Heart left ventricle (tissue), 16 donors: ENCODE data around the gene MAML3. TPM values are rescaled to one million over a fixed set of nuclear protein-coding genes. Genes with fewer than 3 reads are reported as not detected.

ENCODE experiments used
- ATAC-seq, 4 donors: fragments of 200-7000 bp; cut with Tn5 transposase; one replicate each; pipeline ENCODE4 v1.9.1; 2020 to 2022; ENCODE audit warnings: moderate library complexity in 4 of 4, mild to moderate bottlenecking in 3 of 4, moderate number of reproducible peaks in 1 of 4
- DNase-seq, 5 donors: peaks; one replicate each; pipeline ENCODE4 v3.0.0-alpha.2; 2020
- H3K27ac ChIP-seq, 12 donors: fragments of 200-600 bp; sonication (generic) in 4 of 12; one replicate each; pipeline versions ENCODE4 v1.5.0 to v1.8.0; 2016 to 2022; ENCODE audit warnings: mild to moderate bottlenecking in 2 of 12
- H3K27me3 ChIP-seq, 9 donors: fragments of 200-600 bp; sonication (generic) in 2 of 9; one replicate each; pipeline versions ENCODE4 v1.5.1 to v1.8.0; 2016 to 2022; ENCODE audit warnings: mild to moderate bottlenecking in 3 of 9
- H3K36me3 ChIP-seq, 9 donors: fragments of 200-600 bp; sonication (generic) in 2 of 9; one replicate each; pipeline versions ENCODE4 v1.5.0 to v1.8.0; 2018 to 2022; ENCODE audit warnings: mild to moderate bottlenecking in 2 of 9
- H3K4me1 ChIP-seq, 12 donors: fragments of 200-600 bp; sonication (generic) in 4 of 12; one replicate each; pipeline versions ENCODE4 v1.5.0 to v1.8.0; 2016 to 2022; ENCODE audit warnings: mild to moderate bottlenecking in 3 of 12
- H3K4me3 ChIP-seq, 12 donors: fragments of 200-600 bp; sonication (generic) in 4 of 12; one replicate each; pipeline versions ENCODE4 v1.5.0 to v1.8.0; 2017 to 2022; ENCODE audit warnings: mild to moderate bottlenecking in 9 of 12, moderate library complexity in 4 of 12
- H3K9me3 ChIP-seq, 12 donors: fragments of 200-600 bp; sonication (generic) in 4 of 12; one replicate each; pipeline versions ENCODE4 v1.5.0 to v1.8.0; 2016 to 2022; ENCODE audit warnings: mild to moderate bottlenecking in 1 of 12
- POLR2A ChIP-seq, 2 donors: fragments of 450-650 bp; IDR thresholded peaks; one replicate each; pipeline ENCODE4 v1.6.1; 2017; ENCODE audit warnings: antibody characterized with exemption in 2 of 2, mild to moderate bottlenecking in 2 of 2, moderate library complexity in 2 of 2
- WGBS, 4 donors: extraction: QIAGEN DNeasy Blood & Tissue Kit in 2 of 4; methylation state at CpG; one replicate each; pipeline versions ENCODE4 v1.1.5 to v1.1.7; 2013 to 2018; 5-methylcytosine and 5-hydroxymethylcytosine counted together
- intact Hi-C, 10 donors: fragments of 100-400 bp; cut with DNase I; formaldehyde crosslinking; loops; one replicate each; pipeline versions ENCODE4 v1.11.1 to v1.14.2; 2022
- polyA plus RNA-seq, 2 donors: library from polyadenylated mRNA; stranded (reverse); fragments of 200-250 nt; gene quantifications; one replicate each; pipeline ENCODE4 v1.2.3, GENCODE V29; 2013
- total RNA-seq, 9 donors: library from RNA; depleted of rRNA in 2 of 9; stranded (reverse); fragments of >200 nt in 2 of 9; fragmentation: NEBNext Ultra II Directional in 3 of 9; extraction: Animal tissue kit (Norgen Biotek cat#: 25700) in 3 of 9; gene quantifications; one replicate each; pipeline versions ENCODE4 v1.1.0 to v1.2.4, GENCODE V29; 2016 to 2023
- TF ChIP-seq, protein P1 (sequence below), 12 donors: fragments of 200-600 bp; sonication (generic) in 4 of 12; IDR thresholded peaks; one replicate each; pipeline versions ENCODE4 v1.5.0 to v1.8.0; 2018 to 2022; ENCODE audit warnings: antibody characterized with exemption in 12 of 12, mild to moderate bottlenecking in 5 of 12
- donor health status: ischemic (EF 13 %, LVEDD 7.1; RV severe dilation, severe dysfunction).
- donor health status: healthy with polysubstance abuse.
- donor health status: DM: no; HTN: yes; CAD: no.
- donor health status: DM: no; HTN: no; CAD: no.
- donor health status: ischemic (EF 25% LVEDD 6.9; RV normal size, moderate dysfunction).
- donor health status: ischemic (EF 25% LVEDD 5.7; RV mildly dilated, moderate dysfunction).
- donor health status: healthy.
- donor health status: DM: yes; HTN: yes; CAD: no.
- donor health status: ischemic (EF 35%, LVEDD 5.7; RV mildly dilated, moderate dysfunction).
- donor health status: nonischemic (EF 11% LVEDD 7.7; RV severe dilation, severe dysfunction).
- donor health status: DM: yes; HTN: yes; CAD: no.
- donor health status: PGD.
- donor health status: ischemic (EF 29% LVEDD 5.4; RV normal size, mild dysfunction).
- donor health status: nonischemic (EF 23%, LVEDD 6.1; RV moderate dilation, normal function).

Gene MAML3
- total and polyA plus RNA-seq, 11 donors: 0.76 to 5.9 (median 2.4) TPM

GRCh38 chr4:139764182-139764581 is 389.8 kb downstream of the MAML3 start:
- DNase-seq (peak; percentile 43 to 83 (median 69)), ATAC-seq (peak; percentile 63 to 88 (median 74))
- Histone ChIP-seq H3K4me1 (peaks cover 13 to 63% (median 50%) of the 10 kb centered on the region in 12 donors), H3K9me3 (no peaks in the 10 kb centered on the region), H3K27ac (peak overlapping the region; percentile 57 to 96 (median 88)), H3K36me3 (no peaks in the 10 kb centered on the region), H3K4me3 (peak overlapping the region; percentile 15 to 53 (median 43)), H3K27me3 (no peaks in the 10 kb centered on the region)
- WGBS, 4 donors: 5 to 18% (median 17%) methylated on average over 8 of the region's 8 CpGs
- no peak for TF ChIP-seq POLR2A (IDR thresholded peaks at IDR 0.05)
- TF ChIP-seq, protein P1, sequence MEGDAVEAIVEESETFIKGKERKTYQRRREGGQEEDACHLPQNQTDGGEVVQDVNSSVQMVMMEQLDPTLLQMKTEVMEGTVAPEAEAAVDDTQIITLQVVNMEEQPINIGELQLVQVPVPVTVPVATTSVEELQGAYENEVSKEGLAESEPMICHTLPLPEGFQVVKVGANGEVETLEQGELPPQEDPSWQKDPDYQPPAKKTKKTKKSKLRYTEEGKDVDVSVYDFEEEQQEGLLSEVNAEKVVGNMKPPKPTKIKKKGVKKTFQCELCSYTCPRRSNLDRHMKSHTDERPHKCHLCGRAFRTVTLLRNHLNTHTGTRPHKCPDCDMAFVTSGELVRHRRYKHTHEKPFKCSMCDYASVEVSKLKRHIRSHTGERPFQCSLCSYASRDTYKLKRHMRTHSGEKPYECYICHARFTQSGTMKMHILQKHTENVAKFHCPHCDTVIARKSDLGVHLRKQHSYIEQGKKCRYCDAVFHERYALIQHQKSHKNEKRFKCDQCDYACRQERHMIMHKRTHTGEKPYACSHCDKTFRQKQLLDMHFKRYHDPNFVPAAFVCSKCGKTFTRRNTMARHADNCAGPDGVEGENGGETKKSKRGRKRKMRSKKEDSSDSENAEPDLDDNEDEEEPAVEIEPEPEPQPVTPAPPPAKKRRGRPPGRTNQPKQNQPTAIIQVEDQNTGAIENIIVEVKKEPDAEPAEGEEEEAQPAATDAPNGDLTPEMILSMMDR (IDR thresholded peaks at IDR 0.05): no peak
- intact Hi-C loops: loop anchor here in 5 of 10 donors (5.0 to 10.0 kb wide), 4 partner anchors 53 to 388 kb away; partner anchors contain the start of gene MAML3 (in 1 of the 5)

- intact Hi-C loops: loop anchor here in 5 of 10 donors (2.0 to 10.0 kb wide), 7 partner anchors 23 to 389 kb away; partner anchors contain the start of gene MAML3 (in 1 of the 5)
- H3K4me3 ChIP-seq: peak overlapping the region; percentile 15 to 53 (median 43)
- H3K27ac ChIP-seq: peak overlapping the region; percentile 57 to 96 (median 88)
- H3K9me3 ChIP-seq: no peaks in the 10 kb centered on the region
- peaks cover 13 to 61% (median 49%) of the 10 kb centered on the region in 12 donors for H3K4me1 ChIP-seq
- peak in 2 of 5 donors; percentile 35 to 41 for DNase-seq
- no peaks in the 10 kb centered on the region for H3K27me3 ChIP-seq
- peak; percentile 43 to 70 (median 65) for ATAC-seq
- WGBS, 4 donors: 5 to 10% (median 9%) methylated on average over 2 of the region's 2 CpGs
- H3K36me3 ChIP-seq: no peaks in the 10 kb centered on the region
- TF ChIP-seq, protein P1 (IDR thresholded peaks at IDR 0.05): no peak
- no peak for TF ChIP-seq POLR2A (IDR thresholded peaks at IDR 0.05)
These were observed 390.3 kb downstream of the MAML3 start for GRCh38 chr4:139763672-139764071.

- Histone ChIP-seq H3K4me3 (peak overlapping the region; percentile 15 to 53 (median 43)), H3K4me1 (peaks cover 13 to 58% (median 49%) of the 10 kb centered on the region in 12 donors), H3K27me3 (no peaks in the 10 kb centered on the region), H3K27ac (peak overlapping the region; percentile 57 to 96 (median 88)), H3K9me3 (no peaks in the 10 kb centered on the region), H3K36me3 (no peaks in the 10 kb centered on the region)
- intact Hi-C loops: loop anchor here in 5 of 10 donors (2.0 to 10.0 kb wide), 7 partner anchors 22 to 389 kb away; partner anchors contain the start of gene MAML3 (in 1 of the 5)
- no peak for TF ChIP-seq POLR2A (IDR thresholded peaks at IDR 0.05)
- DNase-seq (no peak), ATAC-seq (peak in 1 of 4 donors; percentile 31)
- WGBS, 4 donors: 8 to 20% (median 11%) methylated on average over 6 of the region's 6 CpGs
These were observed 390.8 kb downstream of the MAML3 start for GRCh38 chr4:139763205-139763604.

GRCh38 chr4:139762720-139763119 is 391.3 kb downstream of the MAML3 start:
- TF ChIP-seq POLR2A (IDR thresholded peaks at IDR 0.05): no peak
- TF ChIP-seq, protein P1 (IDR thresholded peaks at IDR 0.05): no peak
- Histone ChIP-seq H3K27ac (peak overlapping the region; percentile 57 to 96 (median 88)), H3K27me3 (no peaks in the 10 kb centered on the region), H3K4me1 (peaks cover 13 to 58% (median 49%) of the 10 kb centered on the region in 12 donors), H3K36me3 (no peaks in the 10 kb centered on the region), H3K4me3 (peak overlapping the region in 10 of 12 donors; percentile 16 to 53 (median 46)), H3K9me3 (no peaks in the 10 kb centered on the region)
- WGBS, 4 donors: 13 to 20% (median 16%) methylated on average over 3 to 5 of the region's 5 CpGs
- DNase-seq (peak in 4 of 5 donors; percentile 37 to 59 (median 39)), ATAC-seq (peak; percentile 60 to 79 (median 66))
- intact Hi-C loops: loop anchor here in 5 of 10 donors (2.0 to 10.0 kb wide), 7 partner anchors 22 to 390 kb away; partner anchors contain the start of gene MAML3 (in 1 of the 5)
